CD8-positive, alpha-beta memory T cell (primary cell): Measurements from ENCODE around the gene MLF1. TPM values are rescaled to one million over a fixed set of nuclear protein-coding genes. Genes with fewer than 3 reads are reported as not detected.

Experiments used
- CTCF ChIA-PET: fragments of 350-600 bp; sonication (Branson Sonifier 250); formaldehyde crosslinking; loops from one replicate; lab custom pipeline; 2021; ENCODE audit warnings: antibody characterized with exemption; lab: Charles Lee
- POLR2A ChIA-PET: fragments of 350-600 bp; sonication (Branson Sonifier 250); formaldehyde crosslinking; loops from one replicate; lab custom pipeline; 2021; ENCODE audit warnings: antibody characterized with exemption; lab: Charles Lee
- DNase-seq, 5 donors: peaks; one replicate each; pipeline versions ENCODE4 v3.0.0 to v3.0.0-alpha.2; 2020 to 2022; ENCODE audit warnings: mixed read lengths in 1 of 5
- H3K27ac ChIP-seq: one replicate; pipeline ENCODE4 v1.7.0; 2013; ENCODE audit warnings: low read depth, mild to moderate bottlenecking, low read length, moderate library complexity
- H3K27me3 ChIP-seq: 2 replicates; pipeline ENCODE4 v1.7.0; 2013; ENCODE audit warnings: low read length, mild to moderate bottlenecking; ENCODE audit not compliant: insufficient read depth, poor library complexity, severe bottlenecking
- H3K36me3 ChIP-seq: 2 replicates; pipeline ENCODE4 v1.7.0; 2013; ENCODE audit warnings: mild to moderate bottlenecking, low read length, moderate library complexity; ENCODE audit not compliant: insufficient read depth
- H3K4me1 ChIP-seq: 2 replicates; pipeline ENCODE4 v1.7.0; 2013; ENCODE audit warnings: mild to moderate bottlenecking, low read length, moderate library complexity; ENCODE audit not compliant: insufficient read depth
- H3K4me3 ChIP-seq: 2 replicates; pipeline ENCODE4 v1.7.0; 2013; ENCODE audit warnings: mild to moderate bottlenecking, low read length
- H3K9me3 ChIP-seq: 2 replicates; pipeline ENCODE4 v1.7.0; 2013; ENCODE audit warnings: mild to moderate bottlenecking, low read length
- H3K27ac Mint-ChIP-seq, 8 donors: one replicate each; pipeline ENCODE4 v1.8.0; 2020 to 2021; ENCODE audit warnings: mixed read lengths in 8 of 8, mild to moderate bottlenecking in 6 of 8, inconsistent platforms in 3 of 8, moderate library complexity in 3 of 8
- H3K27me3 Mint-ChIP-seq, 2 donors: one replicate each; pipeline ENCODE4 v1.8.0; 2020 to 2021; ENCODE audit warnings: mixed read lengths in 2 of 2, mild to moderate bottlenecking in 1 of 2, moderate library complexity in 1 of 2
- H3K36me3 Mint-ChIP-seq, 3 donors: one replicate each; pipeline ENCODE4 v1.8.0; 2020 to 2021; ENCODE audit warnings: mixed read lengths in 3 of 3, inconsistent platforms in 1 of 3, mild to moderate bottlenecking in 1 of 3
- H3K4me1 Mint-ChIP-seq, 3 donors: one replicate each; pipeline ENCODE4 v1.8.0; 2020 to 2021; ENCODE audit warnings: mixed read lengths in 3 of 3, inconsistent platforms in 1 of 3, mild to moderate bottlenecking in 1 of 3
- H3K4me3 Mint-ChIP-seq, 7 donors: one replicate each; pipeline ENCODE4 v1.8.0; 2020 to 2021; ENCODE audit warnings: mixed read lengths in 7 of 7, mild to moderate bottlenecking in 6 of 7, moderate library complexity in 4 of 7, inconsistent platforms in 2 of 7
- H3K9me3 Mint-ChIP-seq, 5 donors: one replicate each; pipeline ENCODE4 v1.8.0; 2020 to 2022; ENCODE audit warnings: mixed read lengths in 5 of 5, mild to moderate bottlenecking in 3 of 5, moderate library complexity in 2 of 5, inconsistent platforms in 1 of 5
- polyA plus RNA-seq: library from polyadenylated mRNA; unstranded; fragments of 300-500 nt; fragmentation: Illumina TruSeq; gene quantifications from one replicate; pipeline ENCODE4 v1.2.3, GENCODE V29; 2021
- total RNA-seq, 2 experiments: library from RNA; stranded (reverse); gene quantifications; one replicate each; pipeline ENCODE4 v1.2.3, GENCODE V29; 2021

The MLF1 gene
- total and polyA plus RNA-seq, 3 experiments from 2014 or later: 3.8 to 6.0 (median 4.0) TPM

GRCh38 chr3:158600787-158601186, 29.8 kb downstream of the MLF1 start:
- CTCF ChIA-PET: no interaction called here

GRCh38 chr3:158602227-158602626, 31.2 kb downstream of the MLF1 start:
- Mint-ChIP-seq H3K4me3 (no peak overlapping the region), H3K27ac (no peak overlapping the region), H3K4me1 (no peaks in the 10 kb centered on the region), H3K27me3 (peaks cover 0 to 3% of the 10 kb centered on the region in 2 donors), H3K36me3 (no peaks in the 10 kb centered on the region), H3K9me3 (no peaks in the 10 kb centered on the region)
- Histone ChIP-seq H3K4me1 (no peaks in the 10 kb centered on the region), H3K27ac (no peak overlapping the region), H3K36me3 (no peaks in the 10 kb centered on the region), H3K4me3 (no peak overlapping the region), H3K27me3 (no peaks in the 10 kb centered on the region), H3K9me3 (no peaks in the 10 kb centered on the region)
- ChIA-PET CTCF (no interaction called here), POLR2A (no interaction called here)
- DNase-seq: no peak

More at GRCh38 chr3:158600787-158601186, 29.8 kb downstream of the MLF1 start:
- H3K4me3 Mint-ChIP-seq: no peak overlapping the region
- H3K9me3 Mint-ChIP-seq: no peaks in the 10 kb centered on the region
- POLR2A ChIA-PET: no interaction called here
- H3K27ac Mint-ChIP-seq: no peak overlapping the region
- no peak overlapping the region for H3K27ac ChIP-seq
- DNase-seq: no peak
- no peaks in the 10 kb centered on the region for H3K9me3 ChIP-seq
- peaks cover 0 to 3% of the 10 kb centered on the region in 2 donors for H3K27me3 Mint-ChIP-seq
- H3K4me1 Mint-ChIP-seq: no peaks in the 10 kb centered on the region
- no peaks in the 10 kb centered on the region for H3K36me3 ChIP-seq
- H3K4me1 ChIP-seq: no peaks in the 10 kb centered on the region
- no peak overlapping the region for H3K4me3 ChIP-seq
- H3K36me3 Mint-ChIP-seq: no peaks in the 10 kb centered on the region
- H3K27me3 ChIP-seq: no peaks in the 10 kb centered on the region

- no peak overlapping the region for H3K4me3 ChIP-seq
Measured at GRCh38 chr3:158617982-158618875, 47.2 kb downstream of the MLF1 start.

GRCh38 chr3:158625881-158626280, 54.9 kb downstream of the MLF1 start:
- CTCF ChIA-PET: no interaction called here
- POLR2A ChIA-PET: no interaction called here
- H3K27me3 ChIP-seq: no peaks in the 10 kb centered on the region
- peaks cover 11 to 42% of the 10 kb centered on the region in 2 donors for H3K27me3 Mint-ChIP-seq
- H3K4me3 ChIP-seq: no peak overlapping the region
- peaks cover 0 to 4% (median 2%) of the 10 kb centered on the region in 3 donors for H3K36me3 Mint-ChIP-seq
- no peak overlapping the region for H3K4me3 Mint-ChIP-seq
- H3K36me3 ChIP-seq: no peaks in the 10 kb centered on the region
- no peaks in the 10 kb centered on the region for H3K9me3 ChIP-seq
- H3K27ac Mint-ChIP-seq: no peak overlapping the region
- no peaks in the 10 kb centered on the region for H3K4me1 ChIP-seq
- no peaks in the 10 kb centered on the region for H3K4me1 Mint-ChIP-seq
- DNase-seq: no peak
- H3K9me3 Mint-ChIP-seq: peaks cover 0 to 10% (median 3%) of the 10 kb centered on the region in 5 donors
- H3K27ac ChIP-seq: no peak overlapping the region

More at GRCh38 chr3:158617982-158618875, 47.2 kb downstream of the MLF1 start:
- Histone ChIP-seq H3K9me3 (no peaks in the 10 kb centered on the region), H3K36me3 (no peaks in the 10 kb centered on the region), H3K27ac (no peak overlapping the region), H3K27me3 (no peaks in the 10 kb centered on the region), H3K4me1 (no peaks in the 10 kb centered on the region)
- Mint-ChIP-seq H3K27me3 (peaks cover 16 to 38% of the 10 kb centered on the region in 2 donors), H3K27ac (no peak overlapping the region), H3K36me3 (peaks cover 0 to 4% (median 2%) of the 10 kb centered on the region in 3 donors), H3K4me3 (no peak overlapping the region), H3K9me3 (peaks cover 16 to 37% (median 21%) of the 10 kb centered on the region in 5 donors), H3K4me1 (no peaks in the 10 kb centered on the region)
- CTCF ChIA-PET: no interaction called here
- DNase-seq: no peak
- POLR2A ChIA-PET: no interaction called here

- CTCF ChIA-PET: no interaction called here
- POLR2A ChIA-PET: interaction anchor here (0.7 kb wide), 1 partner anchor 17 kb away, joined by 6 read pairs; no protein-coding TSS in a partner anchor
- no peak overlapping the region for H3K4me3 ChIP-seq
- H3K9me3 Mint-ChIP-seq: peaks cover 0 to 2% (median 0%) of the 10 kb centered on the region in 5 donors
- H3K9me3 ChIP-seq: no peaks in the 10 kb centered on the region
- H3K36me3 ChIP-seq: no peaks in the 10 kb centered on the region
- no peaks in the 10 kb centered on the region for H3K4me1 Mint-ChIP-seq
- no peak overlapping the region for H3K27ac ChIP-seq
- H3K27ac Mint-ChIP-seq: no peak overlapping the region
- H3K27me3 ChIP-seq: no peaks in the 10 kb centered on the region
- no peaks in the 10 kb centered on the region for H3K4me1 ChIP-seq
- no peaks in the 10 kb centered on the region for H3K36me3 Mint-ChIP-seq
- DNase-seq: no peak
- peaks cover 10 to 46% of the 10 kb centered on the region in 2 donors for H3K27me3 Mint-ChIP-seq
- no peak overlapping the region for H3K4me3 Mint-ChIP-seq
Measured at GRCh38 chr3:158631981-158632380, 61.0 kb downstream of the MLF1 start.

- Histone ChIP-seq H3K4me3 (no peak overlapping the region), H3K9me3 (no peaks in the 10 kb centered on the region), H3K27ac (no peak overlapping the region), H3K27me3 (no peaks in the 10 kb centered on the region), H3K4me1 (peaks cover 4% of the 10 kb centered on the region), H3K36me3 (no peaks in the 10 kb centered on the region)
- H3K9me3 Mint-ChIP-seq: no peaks in the 10 kb centered on the region
- H3K4me1 Mint-ChIP-seq: peaks cover 26 to 45% (median 43%) of the 10 kb centered on the region in 3 donors
- no peak overlapping the region for H3K4me3 Mint-ChIP-seq
- DNase-seq: no peak
- H3K27ac Mint-ChIP-seq: peak overlapping the region in 2 of 8 donors; percentile 33 to 36
- H3K27me3 Mint-ChIP-seq: no peaks in the 10 kb centered on the region
- CTCF ChIA-PET: no interaction called here
- POLR2A ChIA-PET: no interaction called here
- peaks cover 0 to 5% (median 0%) of the 10 kb centered on the region in 3 donors for H3K36me3 Mint-ChIP-seq
Measured at GRCh38 chr3:158640646-158641045, 69.7 kb downstream of the MLF1 start.

- Histone ChIP-seq H3K9me3 (no peaks in the 10 kb centered on the region), H3K27ac (no peak overlapping the region), H3K4me1 (peaks cover 14% of the 10 kb centered on the region), H3K27me3 (no peaks in the 10 kb centered on the region), H3K4me3 (no peak overlapping the region), H3K36me3 (peaks cover 10% of the 10 kb centered on the region)
- DNase-seq: peak in 2 of 5 donors; percentile 4 to 15
- Mint-ChIP-seq H3K27ac (peak overlapping the region in 6 of 8 donors; percentile 6 to 85 (median 60)), H3K27me3 (no peaks in the 10 kb centered on the region), H3K4me1 (peaks cover 37 to 58% (median 56%) of the 10 kb centered on the region in 3 donors), H3K36me3 (peaks cover 0 to 16% (median 0%) of the 10 kb centered on the region in 3 donors), H3K4me3 (peak overlapping the region in 5 of 7 donors; percentile 14 to 67 (median 28)), H3K9me3 (no peaks in the 10 kb centered on the region)
- CTCF ChIA-PET: interaction anchor here (0.6 to 1.3 kb wide), 2 partner anchors 17 to 159 kb away, joined by 3 read pairs; no protein-coding TSS in a partner anchor
- POLR2A ChIA-PET: no interaction called here
Measured at GRCh38 chr3:158642005-158642404, 71.0 kb downstream of the MLF1 start.
